CD8-positive, alpha-beta memory T cell (primary cell): Measurements from ENCODE around the gene REPIN1. TPM values are rescaled to one million over a fixed set of nuclear protein-coding genes. Genes with fewer than 3 reads are reported as not detected.

Source experiments
- CTCF ChIA-PET: fragments of 350-600 bp; sonication (Branson Sonifier 250); formaldehyde crosslinking; loops from one replicate; lab custom pipeline; 2021; ENCODE audit warnings: antibody characterized with exemption; lab: Charles Lee
- POLR2A ChIA-PET: fragments of 350-600 bp; sonication (Branson Sonifier 250); formaldehyde crosslinking; loops from one replicate; lab custom pipeline; 2021; ENCODE audit warnings: antibody characterized with exemption; lab: Charles Lee
- DNase-seq, 5 donors: peaks; one replicate each; pipeline versions ENCODE4 v3.0.0 to v3.0.0-alpha.2; 2020 to 2022; ENCODE audit warnings: mixed read lengths in 1 of 5
- H3K27ac ChIP-seq: one replicate; pipeline ENCODE4 v1.7.0; 2013; ENCODE audit warnings: low read depth, mild to moderate bottlenecking, low read length, moderate library complexity
- H3K27me3 ChIP-seq: 2 replicates; pipeline ENCODE4 v1.7.0; 2013; ENCODE audit warnings: low read length, mild to moderate bottlenecking; ENCODE audit not compliant: insufficient read depth, poor library complexity, severe bottlenecking
- H3K36me3 ChIP-seq: 2 replicates; pipeline ENCODE4 v1.7.0; 2013; ENCODE audit warnings: mild to moderate bottlenecking, low read length, moderate library complexity; ENCODE audit not compliant: insufficient read depth
- H3K4me1 ChIP-seq: 2 replicates; pipeline ENCODE4 v1.7.0; 2013; ENCODE audit warnings: mild to moderate bottlenecking, low read length, moderate library complexity; ENCODE audit not compliant: insufficient read depth
- H3K4me3 ChIP-seq: 2 replicates; pipeline ENCODE4 v1.7.0; 2013; ENCODE audit warnings: mild to moderate bottlenecking, low read length
- H3K9me3 ChIP-seq: 2 replicates; pipeline ENCODE4 v1.7.0; 2013; ENCODE audit warnings: mild to moderate bottlenecking, low read length
- H3K27ac Mint-ChIP-seq, 8 donors: one replicate each; pipeline ENCODE4 v1.8.0; 2020 to 2021; ENCODE audit warnings: mixed read lengths in 8 of 8, mild to moderate bottlenecking in 6 of 8, inconsistent platforms in 3 of 8, moderate library complexity in 3 of 8
- H3K27me3 Mint-ChIP-seq, 2 donors: one replicate each; pipeline ENCODE4 v1.8.0; 2020 to 2021; ENCODE audit warnings: mixed read lengths in 2 of 2, mild to moderate bottlenecking in 1 of 2, moderate library complexity in 1 of 2
- H3K36me3 Mint-ChIP-seq, 3 donors: one replicate each; pipeline ENCODE4 v1.8.0; 2020 to 2021; ENCODE audit warnings: mixed read lengths in 3 of 3, inconsistent platforms in 1 of 3, mild to moderate bottlenecking in 1 of 3
- H3K4me1 Mint-ChIP-seq, 3 donors: one replicate each; pipeline ENCODE4 v1.8.0; 2020 to 2021; ENCODE audit warnings: mixed read lengths in 3 of 3, inconsistent platforms in 1 of 3, mild to moderate bottlenecking in 1 of 3
- H3K4me3 Mint-ChIP-seq, 7 donors: one replicate each; pipeline ENCODE4 v1.8.0; 2020 to 2021; ENCODE audit warnings: mixed read lengths in 7 of 7, mild to moderate bottlenecking in 6 of 7, moderate library complexity in 4 of 7, inconsistent platforms in 2 of 7
- H3K9me3 Mint-ChIP-seq, 5 donors: one replicate each; pipeline ENCODE4 v1.8.0; 2020 to 2022; ENCODE audit warnings: mixed read lengths in 5 of 5, mild to moderate bottlenecking in 3 of 5, moderate library complexity in 2 of 5, inconsistent platforms in 1 of 5
- polyA plus RNA-seq: library from polyadenylated mRNA; unstranded; fragments of 300-500 nt; fragmentation: Illumina TruSeq; gene quantifications from one replicate; pipeline ENCODE4 v1.2.3, GENCODE V29; 2021
- total RNA-seq, 2 experiments: library from RNA; stranded (reverse); gene quantifications; one replicate each; pipeline ENCODE4 v1.2.3, GENCODE V29; 2021

REPIN1 gene
- total and polyA plus RNA-seq, 3 experiments from 2014 or later: 57.0 to 60.8 (median 58.2) TPM

DNA sequence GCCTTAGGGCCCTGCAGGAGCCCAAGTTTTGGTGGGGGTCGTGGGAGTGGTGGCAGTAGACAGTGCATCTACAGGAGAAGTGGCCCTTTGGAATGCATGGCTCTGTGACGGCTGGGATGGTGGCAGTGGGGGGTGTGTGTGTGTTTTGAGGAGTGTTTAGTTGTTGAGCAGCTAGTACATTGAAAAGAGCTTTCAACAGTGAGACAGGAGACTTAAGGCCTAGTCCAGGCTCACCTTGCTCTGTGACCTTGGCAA, 37.6 kb downstream of the REPIN1 start:
- H3K27me3 ChIP-seq: no peaks in the 10 kb centered on the region
- peaks cover 0 to 43% (median 2%) of the 10 kb centered on the region in 3 donors for H3K36me3 Mint-ChIP-seq
- DNase-seq: peak in 1 of 5 donors; percentile 26

DNA sequence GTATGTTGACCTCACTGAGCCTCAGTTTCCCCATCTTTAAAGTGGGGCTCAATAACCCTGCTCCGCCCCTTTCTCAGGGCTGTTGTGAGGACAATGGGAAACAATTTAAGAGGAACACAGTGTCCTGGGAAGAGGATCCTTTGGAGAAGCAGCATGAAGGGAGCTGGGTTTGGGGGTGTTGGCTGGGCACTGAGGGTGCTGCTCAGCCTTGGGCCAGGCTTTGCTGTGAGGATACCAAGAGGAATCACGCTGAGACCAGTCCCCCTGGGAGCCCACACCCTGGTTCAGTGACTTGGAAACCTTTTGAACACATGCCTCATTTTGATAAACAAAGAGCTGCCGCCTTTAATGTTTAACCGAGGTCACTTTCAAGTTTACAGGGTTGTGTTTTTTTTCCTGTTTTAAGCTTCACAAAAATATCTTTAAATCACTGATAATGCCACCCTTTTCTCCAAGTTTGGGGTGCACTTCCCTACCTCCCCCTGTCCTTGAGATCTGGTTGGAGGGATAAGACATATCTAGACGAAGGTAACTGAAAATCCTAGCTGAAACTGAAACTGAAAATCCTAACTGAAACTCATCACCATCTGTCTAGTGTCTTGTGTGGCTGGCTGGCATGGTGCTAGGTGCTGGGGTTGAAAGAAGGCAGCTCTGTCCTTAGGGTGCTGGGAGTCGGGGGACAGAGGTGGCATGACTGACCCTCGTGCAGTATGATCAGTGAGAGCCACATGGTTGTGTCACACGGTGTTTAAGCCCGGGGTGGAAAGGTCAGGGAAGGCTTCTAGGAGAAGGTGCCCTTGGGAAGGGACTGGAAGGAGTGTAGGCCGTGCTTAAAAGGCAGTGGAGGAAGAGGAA, 38.2 kb downstream of the REPIN1 start:
- Histone ChIP-seq H3K4me3 (peak overlapping the region; percentile 86), H3K4me1 (peaks cover 32% of the 10 kb centered on the region), H3K36me3 (no peaks in the 10 kb centered on the region), H3K27ac (peak overlapping the region; percentile 93), H3K9me3 (no peaks in the 10 kb centered on the region), H3K27me3 (no peaks in the 10 kb centered on the region)
- peak overlapping the region; percentile 89 to 100 (median 98) for H3K27ac Mint-ChIP-seq
- no peaks in the 10 kb centered on the region for H3K9me3 Mint-ChIP-seq
- CTCF ChIA-PET: interaction anchor here (0.9 to 2.3 kb wide), 18 partner anchors 8 to 156 kb away, joined by 3 to 15 read pairs (median 4); partner anchors contain the start of gene REPIN1
- peak in 3 of 5 donors; percentile 15 to 53 (median 48) for DNase-seq
- H3K4me3 Mint-ChIP-seq: peak overlapping the region; percentile 83 to 99 (median 97)
- POLR2A ChIA-PET: interaction anchor here (0.5 to 2.4 kb wide), 4 partner anchors 16 to 348 kb away, joined by 3 to 24 read pairs (median 6); partner anchors contain the start of gene REPIN1
- no peaks in the 10 kb centered on the region for H3K27me3 Mint-ChIP-seq
- H3K4me1 Mint-ChIP-seq: peaks cover 30 to 44% (median 42%) of the 10 kb centered on the region in 3 donors
- peaks cover 0 to 49% (median 4%) of the 10 kb centered on the region in 3 donors for H3K36me3 Mint-ChIP-seq

More for the DNA sequence above, 37.6 kb downstream of the REPIN1 start:
- Mint-ChIP-seq H3K4me3 (peak overlapping the region; percentile 83 to 99 (median 97)), H3K4me1 (peaks cover 30 to 44% (median 42%) of the 10 kb centered on the region in 3 donors), H3K27me3 (no peaks in the 10 kb centered on the region), H3K9me3 (no peaks in the 10 kb centered on the region), H3K27ac (peak overlapping the region; percentile 89 to 100 (median 98))
- Histone ChIP-seq H3K9me3 (no peaks in the 10 kb centered on the region), H3K36me3 (no peaks in the 10 kb centered on the region), H3K4me3 (peak overlapping the region; percentile 86), H3K27ac (peak overlapping the region; percentile 93), H3K4me1 (peaks cover 32% of the 10 kb centered on the region)
- POLR2A ChIA-PET: interaction anchor here (1.2 to 2.4 kb wide), 5 partner anchors 11 to 349 kb away, joined by 4 to 24 read pairs (median 6); partner anchors contain the start of gene REPIN1
- CTCF ChIA-PET: interaction anchor here (0.9 to 2.3 kb wide), 18 partner anchors 9 to 156 kb away, joined by 3 to 15 read pairs (median 4); no protein-coding TSS in a partner anchor

DNA sequence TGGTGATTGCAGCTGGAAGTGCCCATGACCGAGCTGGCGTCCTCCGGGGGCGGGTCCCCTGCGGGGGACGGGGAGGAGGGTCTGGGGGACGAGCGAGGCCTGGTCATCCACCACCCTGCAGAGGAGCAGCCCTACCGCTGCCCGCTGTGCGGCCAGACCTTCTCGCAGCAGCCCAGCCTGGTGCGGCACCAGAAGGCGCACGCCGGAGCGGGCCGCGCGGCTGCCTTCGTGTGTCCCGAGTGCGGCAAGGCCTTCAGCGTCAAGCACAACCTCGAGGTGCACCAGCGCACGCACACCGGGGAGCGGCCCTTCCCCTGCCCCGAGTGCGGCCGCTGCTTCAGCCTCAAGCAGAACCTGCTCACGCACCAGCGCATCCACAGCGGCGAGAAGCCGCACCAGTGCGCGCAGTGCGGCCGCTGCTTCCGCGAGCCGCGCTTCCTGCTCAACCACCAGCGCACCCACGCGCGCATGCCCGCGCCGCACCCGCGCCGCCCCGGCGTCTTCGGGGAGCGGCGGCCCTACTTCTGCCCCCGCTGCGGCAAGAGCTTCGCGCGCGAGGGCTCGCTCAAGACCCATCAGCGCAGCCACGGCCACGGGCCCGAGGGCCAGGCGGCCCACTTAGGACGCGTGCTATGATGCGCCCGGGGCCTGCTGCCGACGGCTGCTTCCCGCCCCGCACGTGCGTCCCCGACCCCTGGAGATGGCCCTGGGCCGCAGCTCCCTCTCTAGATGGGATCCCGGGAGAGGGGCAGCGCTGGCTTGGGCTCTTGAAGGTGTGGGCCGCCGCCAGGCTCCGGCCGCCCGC, 39.2 kb downstream of the REPIN1 start:
- H3K36me3 Mint-ChIP-seq: peaks cover 0 to 53% (median 5%) of the 10 kb centered on the region in 3 donors
- H3K4me3 Mint-ChIP-seq: peak overlapping the region in 1 of 7 donors; percentile 58
- H3K27me3 ChIP-seq: no peaks in the 10 kb centered on the region
- no peaks in the 10 kb centered on the region for H3K9me3 Mint-ChIP-seq
- no peaks in the 10 kb centered on the region for H3K27me3 Mint-ChIP-seq
- ChIA-PET POLR2A (interaction anchor here (0.5 to 2.4 kb wide), 3 partner anchors 17 to 42 kb away, joined by 3 to 24 read pairs (median 7); partner anchors contain the start of gene REPIN1), CTCF (interaction anchor here (1.5 to 2.3 kb wide), 5 partner anchors 11 to 61 kb away, joined by 4 to 7 read pairs (median 5); no protein-coding TSS in a partner anchor)
- H3K4me1 ChIP-seq: peaks cover 32% of the 10 kb centered on the region
- H3K9me3 ChIP-seq: no peaks in the 10 kb centered on the region
- no peaks in the 10 kb centered on the region for H3K36me3 ChIP-seq
- H3K27ac ChIP-seq: no peak overlapping the region
- H3K4me3 ChIP-seq: no peak overlapping the region
- H3K27ac Mint-ChIP-seq: no peak overlapping the region
- no peak for DNase-seq
- H3K4me1 Mint-ChIP-seq: peaks cover 29 to 44% (median 42%) of the 10 kb centered on the region in 3 donors

DNA sequence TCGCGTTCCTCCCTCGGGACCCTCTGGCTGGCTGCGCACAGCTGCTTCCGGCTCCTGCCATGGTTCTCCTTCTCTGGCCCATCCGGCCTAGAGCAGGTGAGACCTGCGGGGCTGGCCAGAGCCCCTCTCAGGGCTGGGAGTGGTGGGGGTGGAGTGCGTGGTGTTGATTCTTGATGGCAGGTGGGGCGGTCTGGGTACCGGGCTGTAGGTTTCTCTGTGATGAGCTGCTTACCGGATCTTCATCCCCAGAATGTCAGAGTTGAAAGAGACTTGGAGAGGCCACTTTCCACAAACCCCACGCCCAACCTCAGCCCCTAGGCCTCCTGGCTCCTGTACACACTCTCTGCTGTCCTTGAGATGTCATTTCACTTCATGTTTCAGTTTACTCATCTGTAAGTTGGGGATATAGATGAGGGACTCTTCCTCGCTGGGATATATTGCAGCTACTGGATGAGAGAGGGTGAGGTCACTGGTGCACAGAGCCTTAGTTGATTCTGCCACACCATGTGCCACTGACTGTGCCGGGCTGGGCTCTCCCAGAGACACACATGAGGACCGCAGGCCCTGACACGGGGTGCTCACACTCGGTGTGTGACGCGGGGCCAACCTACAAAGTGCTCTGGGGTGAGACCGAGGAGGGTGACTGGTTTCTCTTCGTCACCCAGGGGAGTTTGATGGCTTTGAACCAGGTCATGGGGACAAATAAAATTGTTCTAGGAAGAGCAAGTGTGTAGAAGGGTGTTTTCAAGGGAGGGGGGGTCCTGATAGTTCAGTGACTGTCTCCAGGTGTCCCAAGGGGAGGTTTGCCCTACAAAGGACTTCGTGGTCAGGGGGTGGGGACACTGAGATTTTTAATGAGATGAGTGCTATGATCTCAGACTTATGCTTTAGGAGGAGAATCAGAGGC, 40.0 kb downstream of the REPIN1 start:
- Mint-ChIP-seq H3K27me3 (no peaks in the 10 kb centered on the region), H3K9me3 (no peaks in the 10 kb centered on the region), H3K27ac (peak overlapping the region; percentile 29 to 96 (median 80)), H3K4me1 (peaks cover 29 to 36% (median 35%) of the 10 kb centered on the region in 3 donors), H3K4me3 (peak overlapping the region in 5 of 7 donors; percentile 0 to 80 (median 15)), H3K36me3 (peaks cover 0 to 56% (median 5%) of the 10 kb centered on the region in 3 donors)
- H3K36me3 ChIP-seq: no peaks in the 10 kb centered on the region
- H3K4me3 ChIP-seq: no peak overlapping the region
- ChIA-PET POLR2A (no interaction called here), CTCF (interaction anchor here (1.5 to 1.6 kb wide), 2 partner anchors 11 to 53 kb away, joined by 4 to 5 read pairs; no protein-coding TSS in a partner anchor)
- no peaks in the 10 kb centered on the region for H3K27me3 ChIP-seq
- no peak overlapping the region for H3K27ac ChIP-seq
- DNase-seq: no peak
- H3K4me1 ChIP-seq: peaks cover 28% of the 10 kb centered on the region
- H3K9me3 ChIP-seq: no peaks in the 10 kb centered on the region

DNA sequence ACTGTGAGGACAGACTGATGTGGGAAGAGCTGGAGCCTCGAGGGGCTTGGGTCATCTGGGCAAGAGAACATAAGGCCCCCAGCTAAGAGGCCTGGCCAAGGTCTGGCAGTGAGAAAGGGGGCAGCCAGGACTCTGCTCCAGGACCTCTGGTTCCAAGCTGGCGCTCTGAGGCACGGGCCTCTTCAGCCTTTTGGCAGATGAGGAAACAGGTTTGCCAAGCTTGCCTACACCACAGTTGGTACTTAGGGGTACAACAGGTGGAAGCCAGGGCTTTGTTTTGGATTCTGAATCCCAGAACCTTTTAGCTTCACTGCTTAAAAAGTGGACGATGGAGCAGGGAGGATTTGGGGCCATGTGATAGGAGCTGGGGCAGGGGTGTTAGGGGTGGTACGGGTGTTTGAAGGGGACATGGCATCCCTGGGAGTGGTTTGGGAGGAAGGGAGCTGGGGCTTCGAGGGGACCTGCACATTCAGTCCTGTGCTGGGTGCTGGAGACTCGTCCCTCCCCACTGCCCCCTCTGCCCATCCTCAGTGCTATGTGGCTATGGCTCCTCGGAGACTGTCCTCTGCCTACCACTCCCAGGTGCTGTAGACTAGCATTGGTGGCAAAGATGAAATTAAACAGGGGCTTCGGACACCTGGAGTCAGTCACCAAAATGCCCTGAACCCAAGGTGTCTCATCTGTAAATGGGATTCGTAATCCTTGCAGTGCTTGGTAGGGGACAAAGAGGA, 40.8 kb downstream of the REPIN1 start:
- H3K9me3 ChIP-seq: no peaks in the 10 kb centered on the region
- no peak overlapping the region for H3K27ac ChIP-seq
- POLR2A ChIA-PET: no interaction called here
- no peaks in the 10 kb centered on the region for H3K27me3 ChIP-seq
- no peaks in the 10 kb centered on the region for H3K36me3 ChIP-seq
- H3K27me3 Mint-ChIP-seq: no peaks in the 10 kb centered on the region
- H3K4me3 Mint-ChIP-seq: no peak overlapping the region
- peak overlapping the region in 6 of 8 donors; percentile 29 to 96 (median 83) for H3K27ac Mint-ChIP-seq
- H3K4me1 Mint-ChIP-seq: peaks cover 23 to 28% (median 27%) of the 10 kb centered on the region in 3 donors
- CTCF ChIA-PET: interaction anchor here (1.5 kb wide), 1 partner anchor 54 kb away, joined by 4 read pairs; no protein-coding TSS in a partner anchor
- no peak overlapping the region for H3K4me3 ChIP-seq
- DNase-seq: no peak
- H3K9me3 Mint-ChIP-seq: no peaks in the 10 kb centered on the region
- H3K36me3 Mint-ChIP-seq: peaks cover 0 to 56% (median 5%) of the 10 kb centered on the region in 3 donors
- H3K4me1 ChIP-seq: peaks cover 20% of the 10 kb centered on the region

DNA sequence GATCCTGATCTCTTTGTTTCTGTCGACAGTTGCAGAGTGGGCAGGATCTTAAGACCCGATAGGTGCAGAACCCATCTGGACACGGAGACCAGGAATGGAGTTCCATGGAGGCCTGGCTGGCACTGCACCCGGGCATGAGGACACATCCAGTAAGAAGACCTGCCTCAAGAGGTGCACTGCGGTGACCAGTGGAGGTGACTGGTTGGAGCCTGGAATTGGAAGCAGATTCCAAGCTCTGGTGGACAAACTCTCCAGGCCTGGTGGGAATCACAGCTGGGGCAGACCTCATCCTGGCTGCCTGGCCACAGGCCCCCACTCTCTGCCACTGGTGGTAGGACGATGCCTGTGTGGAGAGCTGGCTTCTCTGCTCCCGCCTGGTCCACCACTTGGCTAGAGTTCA, 41.5 kb downstream of the REPIN1 start:
- Histone ChIP-seq H3K27me3 (no peaks in the 10 kb centered on the region), H3K4me1 (peaks cover 18% of the 10 kb centered on the region), H3K9me3 (no peaks in the 10 kb centered on the region), H3K36me3 (no peaks in the 10 kb centered on the region), H3K4me3 (no peak overlapping the region), H3K27ac (no peak overlapping the region)
- H3K27ac Mint-ChIP-seq: peak overlapping the region in 4 of 8 donors; percentile 3 to 96 (median 28)
- no peaks in the 10 kb centered on the region for H3K27me3 Mint-ChIP-seq
- ChIA-PET CTCF (no interaction called here), POLR2A (interaction anchor here (0.5 kb wide), 1 partner anchor 336 kb away, joined by 4 read pairs; no protein-coding TSS in a partner anchor)
- H3K4me1 Mint-ChIP-seq: peaks cover 21 to 25% (median 24%) of the 10 kb centered on the region in 3 donors
- no peak overlapping the region for H3K4me3 Mint-ChIP-seq
- H3K36me3 Mint-ChIP-seq: peaks cover 0 to 56% (median 7%) of the 10 kb centered on the region in 3 donors
- H3K9me3 Mint-ChIP-seq: no peaks in the 10 kb centered on the region
- DNase-seq: no peak
